CD4-positive, CD25-positive, alpha-beta regulatory T cell (primary cell): ENCODE results near the gene PPP1R13L. TPM values are rescaled to one million over a fixed set of nuclear protein-coding genes. Genes with fewer than 3 reads are reported as not detected.

Experiments used
- ATAC-seq, 2 donors: fragments of 150-1000 bp; cut with Tn5 transposase; one replicate each; pipeline ENCODE4 v1.10.0; 2021; ENCODE audit warnings: low read depth in 2 of 2, moderate number of reproducible peaks in 2 of 2, moderate library complexity in 1 of 2
- DNase-seq, 3 donors: peaks; one replicate each; pipeline versions ENCODE4 v3.0.0 to v3.0.0-alpha.2; 2012 to 2022; ENCODE audit warnings: mixed read lengths in 1 of 3
- H3K27ac ChIP-seq: one replicate; pipeline ENCODE4 v1.7.0; 2013; ENCODE audit warnings: mild to moderate bottlenecking, low read length; ENCODE audit not compliant: insufficient read depth, poor library complexity, severe bottlenecking
- H3K27me3 ChIP-seq: one replicate; pipeline ENCODE4 v1.7.0; 2013; ENCODE audit warnings: low read length; ENCODE audit not compliant: control insufficient read depth, insufficient read depth
- H3K36me3 ChIP-seq: one replicate; pipeline ENCODE4 v1.7.0; 2013; ENCODE audit warnings: mild to moderate bottlenecking, low read length, moderate library complexity; ENCODE audit not compliant: control insufficient read depth, insufficient read depth
- H3K4me1 ChIP-seq: 2 replicates; pipeline ENCODE4 v1.7.0; 2013; ENCODE audit warnings: mild to moderate bottlenecking, low read length; ENCODE audit not compliant: insufficient read depth, control insufficient read depth, poor library complexity, severe bottlenecking
- H3K4me3 ChIP-seq: one replicate; pipeline ENCODE4 v1.7.0; 2013; ENCODE audit warnings: low read depth, mild to moderate bottlenecking, low read length, moderate library complexity
- H3K9me3 ChIP-seq, 2 experiments: 1 replicate in 1 of 2; 2 replicates in 1 of 2; pipeline ENCODE4 v1.7.0; 2013; ENCODE audit warnings: low read length in 2 of 2, mild to moderate bottlenecking in 1 of 2, moderate library complexity in 1 of 2; ENCODE audit not compliant: control insufficient read depth in 2 of 2
- H3K27ac Mint-ChIP-seq, 3 donors: one replicate each; pipeline ENCODE4 v1.8.0; 2020 to 2022; ENCODE audit warnings: mild to moderate bottlenecking in 3 of 3, mixed read lengths in 3 of 3, moderate library complexity in 2 of 3
- H3K27me3 Mint-ChIP-seq: one replicate; pipeline ENCODE4 v1.8.0; 2022; ENCODE audit warnings: mild to moderate bottlenecking, mixed read lengths
- H3K36me3 Mint-ChIP-seq: one replicate; pipeline ENCODE4 v1.8.0; 2020; ENCODE audit warnings: mixed read lengths
- H3K4me1 Mint-ChIP-seq, 4 donors: one replicate each; pipeline ENCODE4 v1.8.0; 2020 to 2022; ENCODE audit warnings: mixed read lengths in 4 of 4, mild to moderate bottlenecking in 1 of 4
- H3K4me3 Mint-ChIP-seq, 4 donors: one replicate each; pipeline ENCODE4 v1.8.0; 2020 to 2022; ENCODE audit warnings: mild to moderate bottlenecking in 4 of 4, mixed read lengths in 4 of 4, moderate library complexity in 3 of 4
- H3K9me3 Mint-ChIP-seq, 7 donors: one replicate each; pipeline ENCODE4 v1.8.0; 2020 to 2022; ENCODE audit warnings: mixed read lengths in 7 of 7, mild to moderate bottlenecking in 3 of 7, moderate library complexity in 2 of 7
- polyA plus RNA-seq, 4 donors: library from polyadenylated mRNA; unstranded; fragments of 300-500 nt; fragmentation: Illumina TruSeq; gene quantifications; one replicate each; pipeline ENCODE4 v1.2.3, GENCODE V29; 2021
- total RNA-seq: library from RNA; stranded (reverse); gene quantifications from one replicate; pipeline ENCODE4 v1.2.3, GENCODE V29; 2022

Gene PPP1R13L
- total and polyA plus RNA-seq, 5 donors from 2014 or later, result 0.17 to 7.4 (median 0.93) TPM

GRCh38 chr19:45446295-45446694 lies 41.4 kb upstream of the PPP1R13L start:
- peak overlapping the region in 2 of 3 donors; percentile 83 to 91 for H3K27ac Mint-ChIP-seq
- ATAC-seq (no peak), DNase-seq (peak in 1 of 3 donors; percentile 54)
- H3K4me3 ChIP-seq, result no peak overlapping the region
- H3K4me1 ChIP-seq, result peaks cover 47% of the 10 kb centered on the region
- peaks cover 0 to 4% (median 0%) of the 10 kb centered on the region in 7 donors for H3K9me3 Mint-ChIP-seq
- H3K27me3 ChIP-seq, result no peaks in the 10 kb centered on the region
- H3K27me3 Mint-ChIP-seq, result peaks cover 16% of the 10 kb centered on the region
- no peak overlapping the region for H3K27ac ChIP-seq
- peak overlapping the region in 3 of 4 donors; percentile 75 to 85 (median 78) for H3K4me3 Mint-ChIP-seq
- H3K36me3 Mint-ChIP-seq, result peaks cover 4% of the 10 kb centered on the region
- no peaks in the 10 kb centered on the region for H3K9me3 ChIP-seq
- H3K36me3 ChIP-seq, result no peaks in the 10 kb centered on the region
- H3K4me1 Mint-ChIP-seq, result peaks cover 11 to 68% (median 50%) of the 10 kb centered on the region in 4 donors

DNA sequence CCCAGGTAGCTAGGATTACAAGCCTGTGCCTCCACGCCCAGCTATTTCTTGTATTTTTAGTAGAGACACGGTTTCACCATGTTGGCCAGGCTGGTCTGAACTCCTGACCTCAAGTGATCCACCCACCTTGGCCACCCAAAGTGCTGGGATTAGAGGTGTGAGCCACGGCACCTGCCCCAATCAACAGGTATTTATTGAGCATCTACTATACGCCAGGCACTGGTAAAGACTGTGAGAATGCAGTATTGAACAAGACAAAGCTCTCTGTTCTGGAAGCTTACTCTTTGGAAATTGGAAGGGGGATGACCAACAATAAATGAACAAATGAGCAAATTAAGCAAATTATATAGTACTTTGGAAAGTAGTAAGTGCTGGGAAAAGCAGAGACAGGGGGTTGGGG lies 40.3 kb upstream of the PPP1R13L start:
- H3K27ac ChIP-seq, result no peak overlapping the region
- no peak for ATAC-seq
- H3K27ac Mint-ChIP-seq, result peak overlapping the region; percentile 32 to 91 (median 91)

GRCh38 chr19:45444318-45445041 lies 39.6 kb upstream of the PPP1R13L start:
- peak; percentile 51 to 80 (median 75) for DNase-seq
- Histone ChIP-seq H3K36me3 (no peaks in the 10 kb centered on the region), H3K9me3 (no peaks in the 10 kb centered on the region), H3K27ac (peak overlapping the region; percentile 81), H3K4me1 (peaks cover 44% of the 10 kb centered on the region), H3K27me3 (no peaks in the 10 kb centered on the region), H3K4me3 (no peak overlapping the region)
- no peaks in the 10 kb centered on the region for H3K27me3 Mint-ChIP-seq
- ATAC-seq, result peak; percentile 44 to 52
- peak overlapping the region in 2 of 3 donors; percentile 91 for H3K27ac Mint-ChIP-seq
- H3K4me3 Mint-ChIP-seq, result peak overlapping the region; percentile 73 to 90 (median 81)
- H3K36me3 Mint-ChIP-seq, result peaks cover 4% of the 10 kb centered on the region
- peaks cover 7 to 67% (median 43%) of the 10 kb centered on the region in 4 donors for H3K4me1 Mint-ChIP-seq
- H3K9me3 Mint-ChIP-seq, result peaks cover 0 to 2% (median 0%) of the 10 kb centered on the region in 7 donors

More for the DNA sequence above, 40.3 kb upstream of the PPP1R13L start:
- Histone ChIP-seq H3K4me3 (no peak overlapping the region), H3K36me3 (no peaks in the 10 kb centered on the region), H3K4me1 (peaks cover 46% of the 10 kb centered on the region), H3K9me3 (no peaks in the 10 kb centered on the region), H3K27me3 (no peaks in the 10 kb centered on the region)
- Mint-ChIP-seq H3K36me3 (peaks cover 4% of the 10 kb centered on the region), H3K27me3 (peaks cover 5% of the 10 kb centered on the region), H3K9me3 (peaks cover 0 to 2% (median 0%) of the 10 kb centered on the region in 7 donors), H3K4me1 (peaks cover 10 to 72% (median 47%) of the 10 kb centered on the region in 4 donors), H3K4me3 (peak overlapping the region; percentile 41 to 90 (median 79))
- DNase-seq, result no peak

GRCh38 chr19:45443462-45444317 lies 38.8 kb upstream of the PPP1R13L start:
- H3K4me3 Mint-ChIP-seq, result peak overlapping the region; percentile 83 to 88 (median 85)
- H3K9me3 Mint-ChIP-seq, result peaks cover 0 to 2% (median 0%) of the 10 kb centered on the region in 7 donors
- peaks cover 4% of the 10 kb centered on the region for H3K36me3 Mint-ChIP-seq
- peak overlapping the region; percentile 81 for H3K27ac ChIP-seq
- H3K27ac Mint-ChIP-seq, result peak overlapping the region; percentile 91 to 97 (median 94)
- no peaks in the 10 kb centered on the region for H3K27me3 ChIP-seq
- ATAC-seq (peak in 1 of 2 donors; percentile 2), DNase-seq (peak; percentile 31 to 53 (median 36))
- H3K4me1 ChIP-seq, result peaks cover 43% of the 10 kb centered on the region
- H3K9me3 ChIP-seq, result no peaks in the 10 kb centered on the region
- H3K4me3 ChIP-seq, result peak overlapping the region; percentile 33
- H3K4me1 Mint-ChIP-seq, result peaks cover 7 to 61% (median 38%) of the 10 kb centered on the region in 4 donors
- H3K27me3 Mint-ChIP-seq, result no peaks in the 10 kb centered on the region
- H3K36me3 ChIP-seq, result no peaks in the 10 kb centered on the region

GRCh38 chr19:45442778-45443461 lies 38.1 kb upstream of the PPP1R13L start:
- peak overlapping the region; percentile 33 for H3K4me3 ChIP-seq
- H3K27ac Mint-ChIP-seq, result peak overlapping the region; percentile 88 to 92 (median 91)
- peak overlapping the region; percentile 83 to 85 (median 84) for H3K4me3 Mint-ChIP-seq
- peaks cover 7 to 55% (median 36%) of the 10 kb centered on the region in 4 donors for H3K4me1 Mint-ChIP-seq
- H3K36me3 Mint-ChIP-seq, result peaks cover 4% of the 10 kb centered on the region
- peak overlapping the region; percentile 81 for H3K27ac ChIP-seq
- H3K9me3 Mint-ChIP-seq, result peaks cover 0 to 2% (median 0%) of the 10 kb centered on the region in 7 donors
- H3K27me3 ChIP-seq, result no peaks in the 10 kb centered on the region
- DNase-seq, result peak; percentile 33 to 50 (median 44)
- no peaks in the 10 kb centered on the region for H3K27me3 Mint-ChIP-seq
- H3K36me3 ChIP-seq, result no peaks in the 10 kb centered on the region
- peaks cover 40% of the 10 kb centered on the region for H3K4me1 ChIP-seq
- H3K9me3 ChIP-seq, result no peaks in the 10 kb centered on the region
- ATAC-seq, result no peak

- peaks cover 0 to 2% (median 0%) of the 10 kb centered on the region in 7 donors for H3K9me3 Mint-ChIP-seq
- no peak overlapping the region for H3K4me3 ChIP-seq
- H3K4me1 ChIP-seq, result peaks cover 40% of the 10 kb centered on the region
- H3K27ac ChIP-seq, result peak overlapping the region; percentile 81
- ATAC-seq (no peak), DNase-seq (no peak)
- peaks cover 1% of the 10 kb centered on the region for H3K36me3 Mint-ChIP-seq
- peak overlapping the region; percentile 7 to 92 (median 91) for H3K27ac Mint-ChIP-seq
- H3K9me3 ChIP-seq, result no peaks in the 10 kb centered on the region
- H3K4me1 Mint-ChIP-seq, result peaks cover 7 to 52% (median 33%) of the 10 kb centered on the region in 4 donors
- H3K36me3 ChIP-seq, result no peaks in the 10 kb centered on the region
- H3K27me3 ChIP-seq, result no peaks in the 10 kb centered on the region
- no peaks in the 10 kb centered on the region for H3K27me3 Mint-ChIP-seq
- peak overlapping the region; percentile 83 to 85 (median 84) for H3K4me3 Mint-ChIP-seq
Measured at GRCh38 chr19:45442408-45442777, 37.5 kb upstream of the PPP1R13L start.
